Measurements from ENCODE around the gene PRKAA2. TPM values are rescaled to one million over a fixed set of nuclear protein-coding genes. Genes with fewer than 3 reads are reported as not detected.

The PRKAA2 gene
- total and polyA plus RNA-seq, 2 of the 13 experiments (the other 11 are each of a cell fraction or from before 2014, with no cell fraction given) = 6.0 to 7.5 TPM

- H3K9ac ChIP-seq (ENCODE audit: insufficient read depth, low read depth, low read length) = peak overlapping the region; percentile 87; the same call in 1 of the 2 replicates
- H2AFZ ChIP-seq (ENCODE audit: low read length) = no peak overlapping the region
- DNase-seq (ENCODE audit: low spot score) = no peak
- peak overlapping the region; percentile 78 for H3K27ac ChIP-seq (ENCODE audit: extremely low read length, insufficient read depth, low read length)
- H3K4me3 ChIP-seq (replicated peaks in 1 of 3; ENCODE audit: insufficient read depth in 1 of 3, low read depth in 2 of 3, low read length in 3 of 3) = peak overlapping the region; percentile 69 to 87 (median 80)
- no peak for FAIRE-seq
- no peaks in the 10 kb centered on the region for H3K36me3 ChIP-seq (replicated peaks in 1 of 2; ENCODE audit: control insufficient read depth in 1 of 2, insufficient read depth in 2 of 2, low read length in 2 of 2)
- no peaks in the 10 kb centered on the region for H3K9me3 ChIP-seq (ENCODE audit: low read length)
- peaks cover 2% of the 10 kb centered on the region; the same call in 1 of the 2 replicates for H4K20me1 ChIP-seq (ENCODE audit: insufficient read depth, low read length)
- ChIA-PET POLR2A (no interaction called here), CTCF (ENCODE audit: low intra/inter-chr PET ratio, low total read pairs) (no interaction called here)
- WGBS (ENCODE audit: low lambda C conversion rate) = 4% methylated on average over 3 of the region's 3 CpGs
- intact Hi-C loops (cut with micrococcal nuclease; ENCODE audit: unreplicated experiment) (loop anchor here (5.0 kb wide), 1 partner anchor 41 kb away; no protein-coding TSS in a partner anchor), in situ Hi-C loops (cut with HindIII; ENCODE audit: extremely low pct_ligation_motif_present, low pct_unique_long_range_greater_than_20kb) (loop anchor here (5.0 kb wide), 1 partner anchor 41 kb away; no protein-coding TSS in a partner anchor)
- peaks cover 61% of the 10 kb centered on the region for H3K79me2 ChIP-seq (ENCODE audit: insufficient read depth, low read length)
- H3K27me3 ChIP-seq (ENCODE audit: control insufficient read depth in 1 of 2, insufficient read depth in 2 of 2, low read length in 2 of 2) = no peaks in the 10 kb centered on the region; a peak in 1 of 5 replicates
- no peak for TF ChIP-seq ZNF207 (IDR thresholded peaks at IDR 0.05; ENCODE audit: borderline replicate concordance)
- ATAC-seq = no peak
- BruUV-seq (replicated peaks) = TSS peak; percentile 58
- H3K4me1 ChIP-seq (ENCODE audit: insufficient read depth, low read length) = peaks cover 41% of the 10 kb centered on the region
- H3K4me2 ChIP-seq (ENCODE audit: low read depth, low read length) = peak overlapping the region; percentile 73
Measured at GRCh38 chr1:56646611-56647010, 1.5 kb downstream of the PRKAA2 start.

GRCh38 chr1:56647106-56647505, 2.0 kb downstream of the PRKAA2 start:
- Histone ChIP-seq H3K4me3 (replicated peaks in 1 of 3; ENCODE audit: insufficient read depth in 1 of 3, low read depth in 2 of 3, low read length in 3 of 3) (peak overlapping the region; percentile 69 to 87 (median 80); a peak in 5 of 6 replicates), H3K4me2 (ENCODE audit: low read depth, low read length) (peak overlapping the region; percentile 73), H3K27ac (ENCODE audit: extremely low read length, insufficient read depth, low read length) (peak overlapping the region; percentile 8), H3K79me2 (ENCODE audit: insufficient read depth, low read length) (peaks cover 63% of the 10 kb centered on the region), H3K9ac (ENCODE audit: insufficient read depth, low read depth, low read length) (peak overlapping the region; percentile 87; the same call in 1 of the 2 replicates), H3K27me3 (ENCODE audit: control insufficient read depth in 1 of 2, insufficient read depth in 2 of 2, low read length in 2 of 2) (no peaks in the 10 kb centered on the region; a peak in 1 of 5 replicates), H3K36me3 (replicated peaks in 1 of 2; ENCODE audit: control insufficient read depth in 1 of 2, insufficient read depth in 2 of 2, low read length in 2 of 2) (no peaks in the 10 kb centered on the region), H3K9me3 (ENCODE audit: low read length) (no peaks in the 10 kb centered on the region), H2AFZ (ENCODE audit: low read length) (no peak overlapping the region), H4K20me1 (ENCODE audit: insufficient read depth, low read length) (peaks cover 2% of the 10 kb centered on the region; the same call in 1 of the 2 replicates), H3K4me1 (ENCODE audit: insufficient read depth, low read length) (peaks cover 41% of the 10 kb centered on the region)
- BruUV-seq (replicated peaks) = no TSS peak
- intact Hi-C loops (cut with micrococcal nuclease; ENCODE audit: unreplicated experiment) (loop anchor here (5.0 kb wide), 1 partner anchor 40 kb away; no protein-coding TSS in a partner anchor), in situ Hi-C loops (cut with HindIII; ENCODE audit: extremely low pct_ligation_motif_present, low pct_unique_long_range_greater_than_20kb) (loop anchor here (5.0 kb wide), 1 partner anchor 40 kb away; no protein-coding TSS in a partner anchor)
- 13% methylated on average over 1 of the region's 1 CpG for WGBS (ENCODE audit: low lambda C conversion rate)
- CTCF ChIA-PET (ENCODE audit: low intra/inter-chr PET ratio, low total read pairs) = no interaction called here
- FAIRE-seq (no peak), ATAC-seq (no peak), DNase-seq (ENCODE audit: low spot score) (no peak)
- POLR2A ChIA-PET = no interaction called here
- TF ChIP-seq ZBTB10 (CRISPR knock-in tag; IDR thresholded peaks at IDR 0.05; ENCODE audit: borderline replicate concordance) = no peak
- TF ChIP-seq MXD3 (CRISPR knock-in tag; IDR thresholded peaks at IDR 0.05) = no peak
- no peak for TF ChIP-seq ZBTB7B (CRISPR knock-in tag; IDR thresholded peaks at IDR 0.05)
- no peak for TF ChIP-seq REST (IDR thresholded peaks at IDR 0.05; ENCODE audit: borderline replicate concordance in 1 of 2, low read depth in 1 of 2, low read length in 2 of 2)
- no peak for TF ChIP-seq MYNN (CRISPR knock-in tag; IDR thresholded peaks at IDR 0.05; ENCODE audit: low read depth)
- TF ChIP-seq HNRNPK (IDR thresholded peaks at IDR 0.05; ENCODE audit: low read depth, low read length, poor library complexity, severe bottlenecking) = no peak
- no peak for TF ChIP-seq NCOA5 (CRISPR knock-in tag; IDR thresholded peaks at IDR 0.05)
- TF ChIP-seq CEBPG (CRISPR knock-in tag; IDR thresholded peaks at IDR 0.05) = peak; percentile 41; the same call in 1 of the 2 replicates
- TF ChIP-seq ZNF10 (CRISPR knock-in tag; IDR thresholded peaks at IDR 0.05; ENCODE audit: borderline replicate concordance, low read depth) = no peak
- TF ChIP-seq ZMAT3 (CRISPR knock-in tag; conservative IDR thresholded peaks at IDR 0.05) = no peak

All from HepG2 (cell line).